OCI-LY1 (cell line): ENCODE results near the gene CAPN10.

Source experiments
- CTCF ChIP-seq: fragments of 200-600 bp; sonication (generic), shearing (Covaris generic); IDR thresholded peaks from 2 replicates; pipeline ENCODE4 v1.5.1; 2017; ENCODE audit warnings: mild to moderate bottlenecking, antibody characterized with exemption, low read length, moderate library complexity, mixed read lengths
- EZH2 ChIP-seq: fragments of 200-600 bp; sonication (generic), shearing (Covaris generic); IDR thresholded peaks from 2 replicates; pipeline ENCODE4 v1.8.0; 2017; ENCODE audit warnings: borderline replicate concordance, mixed run types, mild to moderate bottlenecking, antibody characterized with exemption, low read length, moderate library complexity, mixed read lengths

- no peak for TF ChIP-seq CTCF
- no peak for TF ChIP-seq EZH2
These were observed 44.4 kb downstream of the CAPN10 start for GRCh38 chr2:240630771-240631547.
